ENCODE data around the gene TMCC3. TPM values are rescaled to one million over a fixed set of nuclear protein-coding genes. Genes with fewer than 3 reads are reported as not detected.

Gene TMCC3
- total and polyA plus RNA-seq, 2 of the 13 experiments (the other 11 are each of a cell fraction or from before 2014, with no cell fraction given) = not detected

- TF ChIP-seq, protein P1, sequence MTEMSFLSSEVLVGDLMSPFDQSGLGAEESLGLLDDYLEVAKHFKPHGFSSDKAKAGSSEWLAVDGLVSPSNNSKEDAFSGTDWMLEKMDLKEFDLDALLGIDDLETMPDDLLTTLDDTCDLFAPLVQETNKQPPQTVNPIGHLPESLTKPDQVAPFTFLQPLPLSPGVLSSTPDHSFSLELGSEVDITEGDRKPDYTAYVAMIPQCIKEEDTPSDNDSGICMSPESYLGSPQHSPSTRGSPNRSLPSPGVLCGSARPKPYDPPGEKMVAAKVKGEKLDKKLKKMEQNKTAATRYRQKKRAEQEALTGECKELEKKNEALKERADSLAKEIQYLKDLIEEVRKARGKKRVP (CRISPR knock-in tag; IDR thresholded peaks at IDR 0.05) = no peak
- TF ChIP-seq HOXA7 (CRISPR knock-in tag; IDR thresholded peaks at IDR 0.05) (no peak), SMARCC2 (IDR thresholded peaks at IDR 0.05) (no peak), ZNF530 (CRISPR knock-in tag; IDR thresholded peaks at IDR 0.05; ENCODE audit: low read depth) (no peak), TGIF2 (CRISPR knock-in tag; IDR thresholded peaks at IDR 0.05) (no peak)
- TF ChIP-seq, protein P2, sequence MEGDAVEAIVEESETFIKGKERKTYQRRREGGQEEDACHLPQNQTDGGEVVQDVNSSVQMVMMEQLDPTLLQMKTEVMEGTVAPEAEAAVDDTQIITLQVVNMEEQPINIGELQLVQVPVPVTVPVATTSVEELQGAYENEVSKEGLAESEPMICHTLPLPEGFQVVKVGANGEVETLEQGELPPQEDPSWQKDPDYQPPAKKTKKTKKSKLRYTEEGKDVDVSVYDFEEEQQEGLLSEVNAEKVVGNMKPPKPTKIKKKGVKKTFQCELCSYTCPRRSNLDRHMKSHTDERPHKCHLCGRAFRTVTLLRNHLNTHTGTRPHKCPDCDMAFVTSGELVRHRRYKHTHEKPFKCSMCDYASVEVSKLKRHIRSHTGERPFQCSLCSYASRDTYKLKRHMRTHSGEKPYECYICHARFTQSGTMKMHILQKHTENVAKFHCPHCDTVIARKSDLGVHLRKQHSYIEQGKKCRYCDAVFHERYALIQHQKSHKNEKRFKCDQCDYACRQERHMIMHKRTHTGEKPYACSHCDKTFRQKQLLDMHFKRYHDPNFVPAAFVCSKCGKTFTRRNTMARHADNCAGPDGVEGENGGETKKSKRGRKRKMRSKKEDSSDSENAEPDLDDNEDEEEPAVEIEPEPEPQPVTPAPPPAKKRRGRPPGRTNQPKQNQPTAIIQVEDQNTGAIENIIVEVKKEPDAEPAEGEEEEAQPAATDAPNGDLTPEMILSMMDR (CRISPR knock-in tag; IDR thresholded peaks at IDR 0.05) = no peak
Observed at GRCh38 chr12:94628819-94629472, 21.4 kb downstream of the TMCC3 start (continued).

- H3K4me1 ChIP-seq (ENCODE audit: insufficient read depth, low read length) = no peaks in the 10 kb centered on the region
- no peak for FAIRE-seq
- no peak for DNase-seq (ENCODE audit: low spot score)
- ChIA-PET POLR2A (no interaction called here), CTCF (ENCODE audit: low intra/inter-chr PET ratio, low total read pairs) (no interaction called here)
- H3K79me2 ChIP-seq (ENCODE audit: insufficient read depth, low read length) = no peaks in the 10 kb centered on the region
- H2AFZ ChIP-seq (ENCODE audit: low read length) = no peak overlapping the region
- no peaks in the 10 kb centered on the region for H4K20me1 ChIP-seq (ENCODE audit: insufficient read depth, low read length)
- intact Hi-C loops (cut with micrococcal nuclease; ENCODE audit: unreplicated experiment) (no loop called here), in situ Hi-C loops (cut with HindIII; ENCODE audit: extremely low pct_ligation_motif_present, low pct_unique_long_range_greater_than_20kb) (no loop called here)
- no peak overlapping the region for H3K27ac ChIP-seq (ENCODE audit: extremely low read length, insufficient read depth, low read length)
- no peak for ATAC-seq
- 6% methylated on average over 4 of the region's 4 CpGs for WGBS (ENCODE audit: low lambda C conversion rate)
- H3K27me3 ChIP-seq (ENCODE audit: control insufficient read depth in 1 of 2, insufficient read depth in 2 of 2, low read length in 2 of 2) = no peaks in the 10 kb centered on the region
- no peak overlapping the region for H3K4me3 ChIP-seq (replicated peaks in 1 of 3; ENCODE audit: insufficient read depth in 1 of 3, low read depth in 2 of 3, low read length in 3 of 3)
- H3K9me3 ChIP-seq (ENCODE audit: low read length) = no peaks in the 10 kb centered on the region
- no peak overlapping the region for H3K9ac ChIP-seq (ENCODE audit: insufficient read depth, low read depth, low read length)
- H3K36me3 ChIP-seq (replicated peaks in 1 of 2; ENCODE audit: control insufficient read depth in 1 of 2, insufficient read depth in 2 of 2, low read length in 2 of 2) = no peaks in the 10 kb centered on the region
- no peak overlapping the region for H3K4me2 ChIP-seq (ENCODE audit: low read depth, low read length)
- BruUV-seq (replicated peaks) = no TSS peak
- TF ChIP-seq, protein P3, sequence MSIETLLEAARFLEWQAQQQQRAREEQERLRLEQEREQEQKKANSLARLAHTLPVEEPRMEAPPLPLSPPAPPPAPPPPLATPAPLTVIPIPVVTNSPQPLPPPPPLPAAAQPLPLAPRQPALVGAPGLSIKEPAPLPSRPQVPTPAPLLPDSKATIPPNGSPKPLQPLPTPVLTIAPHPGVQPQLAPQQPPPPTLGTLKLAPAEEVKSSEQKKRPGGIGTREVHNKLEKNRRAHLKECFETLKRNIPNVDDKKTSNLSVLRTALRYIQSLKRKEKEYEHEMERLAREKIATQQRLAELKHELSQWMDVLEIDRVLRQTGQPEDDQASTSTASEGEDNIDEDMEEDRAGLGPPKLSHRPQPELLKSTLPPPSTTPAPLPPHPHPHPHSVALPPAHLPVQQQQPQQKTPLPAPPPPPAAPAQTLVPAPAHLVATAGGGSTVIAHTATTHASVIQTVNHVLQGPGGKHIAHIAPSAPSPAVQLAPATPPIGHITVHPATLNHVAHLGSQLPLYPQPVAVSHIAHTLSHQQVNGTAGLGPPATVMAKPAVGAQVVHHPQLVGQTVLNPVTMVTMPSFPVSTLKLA (IDR thresholded peaks at IDR 0.05) = no peak
- TF ChIP-seq, protein P4, sequence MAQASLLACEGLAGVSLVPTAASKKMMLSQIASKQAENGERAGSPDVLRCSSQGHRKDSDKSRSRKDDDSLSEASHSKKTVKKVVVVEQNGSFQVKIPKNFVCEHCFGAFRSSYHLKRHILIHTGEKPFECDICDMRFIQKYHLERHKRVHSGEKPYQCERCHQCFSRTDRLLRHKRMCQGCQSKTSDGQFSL (CRISPR knock-in tag; IDR thresholded peaks at IDR 0.05) = no peak
- TF ChIP-seq HES4 (CRISPR knock-in tag; IDR thresholded peaks at IDR 0.05; ENCODE audit: borderline replicate concordance) (no peak), REXO4 (CRISPR knock-in tag; IDR thresholded peaks at IDR 0.05; ENCODE audit: borderline replicate concordance) (no peak), POLR2G (IDR thresholded peaks at IDR 0.05; ENCODE audit: low read depth, low read length) (no peak), BRCA1 (CRISPR knock-in tag; IDR thresholded peaks at IDR 0.05) (no peak), ATF1 (CRISPR knock-in tag; IDR thresholded peaks at IDR 0.05) (no peak), POGK (CRISPR knock-in tag; conservative IDR thresholded peaks at IDR 0.05) (no peak)
Observed at GRCh38 chr12:94628369-94628768, 22.0 kb downstream of the TMCC3 start.
